ENCODE results near the gene PP2D1. TPM values are rescaled to one million over a fixed set of nuclear protein-coding genes. Genes with fewer than 3 reads are reported as not detected.
A peak's percentile ranks its signal among the peaks of the same experiment; 100 is the strongest.
"Not testable (repeated sequence)": the region's sequence is repeated elsewhere in the genome, so short reads cannot be mapped to it uniquely, and the experiment has no call there.

Gene PP2D1
- total and polyA plus RNA-seq, 3 experiments from 2014 or later = 0.46 TPM; not detected in 2

DNA sequence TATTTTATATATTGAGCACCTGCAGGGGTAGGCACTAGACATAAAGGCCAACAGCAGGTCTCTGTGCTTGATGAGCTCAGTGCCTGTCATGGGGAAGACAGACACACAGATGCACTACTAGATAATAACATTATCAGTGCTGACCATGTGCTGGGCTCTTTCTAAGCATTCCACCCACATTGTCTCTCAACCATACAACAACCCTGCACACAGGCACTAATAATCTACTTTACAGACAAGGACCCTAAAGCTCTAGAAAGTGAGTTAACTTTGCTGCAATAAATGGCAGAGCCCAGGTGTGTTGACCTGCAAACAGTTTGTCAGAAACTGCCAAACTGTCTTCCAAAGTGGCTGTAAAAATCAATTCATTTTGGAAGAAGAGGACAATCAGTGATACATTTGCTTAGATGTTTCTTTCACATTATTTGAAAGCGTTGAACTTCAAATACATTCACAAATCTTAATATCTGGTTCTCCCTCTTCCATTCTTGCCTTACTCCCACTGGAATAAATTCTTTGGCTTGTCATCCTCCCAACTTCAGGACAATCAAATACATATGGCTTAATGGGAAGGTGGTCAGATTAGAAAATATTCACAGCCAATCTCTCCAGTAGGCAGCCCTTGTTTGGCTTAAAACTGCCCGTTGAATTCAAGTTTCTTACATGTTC, 11.0 kb upstream of the PP2D1 start:
- H3K27me3 Mint-ChIP-seq = peaks cover 0 to 2% of the 10 kb centered on the region in 2 donors
- H3K4me3 Mint-ChIP-seq = no peak overlapping the region
- Histone ChIP-seq H3K4me1 (ENCODE audit: insufficient read depth, low read length) (no peaks in the 10 kb centered on the region), H3K27me3 (ENCODE audit: insufficient read depth, low read length, poor library complexity, severe bottlenecking) (no peaks in the 10 kb centered on the region), H3K27ac (ENCODE audit: low read depth, low read length) (peak overlapping the region; percentile 66), H3K9me3 (ENCODE audit: low read length) (no peaks in the 10 kb centered on the region), H3K4me3 (ENCODE audit: low read length) (no peak overlapping the region), H3K36me3 (ENCODE audit: insufficient read depth, low read length) (no peaks in the 10 kb centered on the region)
- no peaks in the 10 kb centered on the region for H3K9me3 Mint-ChIP-seq
- ChIA-PET CTCF (no interaction called here), POLR2A (no interaction called here)
- peaks cover 0 to 10% (median 0%) of the 10 kb centered on the region in 3 donors for H3K4me1 Mint-ChIP-seq
- H3K27ac Mint-ChIP-seq = peak overlapping the region in 2 of 8 donors; percentile 19 to 54
- no peak for DNase-seq
- no peaks in the 10 kb centered on the region for H3K36me3 Mint-ChIP-seq

- H3K4me1 ChIP-seq (ENCODE audit: insufficient read depth, low read length); CTCF ChIA-PET; H3K36me3 Mint-ChIP-seq; DNase-seq; H3K27ac ChIP-seq (ENCODE audit: low read depth, low read length); H3K4me3 Mint-ChIP-seq; H3K27ac Mint-ChIP-seq; H3K27me3 Mint-ChIP-seq; H3K9me3 ChIP-seq (ENCODE audit: low read length); H3K36me3 ChIP-seq (ENCODE audit: insufficient read depth, low read length); H3K4me3 ChIP-seq (ENCODE audit: low read length); POLR2A ChIA-PET; H3K27me3 ChIP-seq (ENCODE audit: insufficient read depth, low read length, poor library complexity, severe bottlenecking); H3K9me3 Mint-ChIP-seq; H3K4me1 Mint-ChIP-seq: not testable (repeated sequence)
Measured at GRCh38 chr3:20016076-20016475, 4.0 kb upstream of the PP2D1 start.

- no peaks in the 10 kb centered on the region for H3K4me1 ChIP-seq (ENCODE audit: insufficient read depth, low read length)
- H3K4me1 Mint-ChIP-seq = no peaks in the 10 kb centered on the region
- CTCF ChIA-PET = no interaction called here
- H3K27me3 ChIP-seq (ENCODE audit: insufficient read depth, low read length, poor library complexity, severe bottlenecking) = no peaks in the 10 kb centered on the region
- DNase-seq = no peak
- H3K36me3 ChIP-seq (ENCODE audit: insufficient read depth, low read length) = no peaks in the 10 kb centered on the region
- H3K27me3 Mint-ChIP-seq = no peaks in the 10 kb centered on the region
- no peak overlapping the region for H3K27ac ChIP-seq (ENCODE audit: low read depth, low read length)
- H3K9me3 ChIP-seq (ENCODE audit: low read length) = no peaks in the 10 kb centered on the region
- H3K9me3 Mint-ChIP-seq = no peaks in the 10 kb centered on the region
- H3K27ac Mint-ChIP-seq = no peak overlapping the region
- H3K36me3 Mint-ChIP-seq = no peaks in the 10 kb centered on the region
- no peak overlapping the region for H3K4me3 ChIP-seq (ENCODE audit: low read length)
- H3K4me3 Mint-ChIP-seq = no peak overlapping the region
- POLR2A ChIA-PET = no interaction called here
Measured at GRCh38 chr3:20015525-20015924, 3.5 kb upstream of the PP2D1 start.

GRCh38 chr3:20013396-20013795, 1.3 kb upstream of the PP2D1 start:
- H3K9me3 ChIP-seq (ENCODE audit: low read length) = no peaks in the 10 kb centered on the region
- Mint-ChIP-seq H3K4me1 (no peaks in the 10 kb centered on the region), H3K9me3 (no peaks in the 10 kb centered on the region), H3K27me3 (no peaks in the 10 kb centered on the region), H3K4me3 (no peak overlapping the region), H3K27ac (no peak overlapping the region), H3K36me3 (no peaks in the 10 kb centered on the region)
- no peak overlapping the region for H3K27ac ChIP-seq (ENCODE audit: low read depth, low read length)
- no peaks in the 10 kb centered on the region for H3K4me1 ChIP-seq (ENCODE audit: insufficient read depth, low read length)
- ChIA-PET POLR2A (no interaction called here), CTCF (no interaction called here)
- no peaks in the 10 kb centered on the region for H3K36me3 ChIP-seq (ENCODE audit: insufficient read depth, low read length)
- no peaks in the 10 kb centered on the region for H3K27me3 ChIP-seq (ENCODE audit: insufficient read depth, low read length, poor library complexity, severe bottlenecking)
- H3K4me3 ChIP-seq (ENCODE audit: low read length) = no peak overlapping the region
- DNase-seq = no peak

- no peaks in the 10 kb centered on the region for H3K9me3 ChIP-seq (ENCODE audit: low read length)
- DNase-seq = no peak
- no peaks in the 10 kb centered on the region for H3K27me3 Mint-ChIP-seq
- no peak overlapping the region for H3K4me3 Mint-ChIP-seq
- H3K27ac ChIP-seq (ENCODE audit: low read depth, low read length) = no peak overlapping the region
- H3K27me3 ChIP-seq (ENCODE audit: insufficient read depth, low read length, poor library complexity, severe bottlenecking) = no peaks in the 10 kb centered on the region
- no peaks in the 10 kb centered on the region for H3K9me3 Mint-ChIP-seq
- H3K4me1 ChIP-seq (ENCODE audit: insufficient read depth, low read length) = no peaks in the 10 kb centered on the region
- no peaks in the 10 kb centered on the region for H3K4me1 Mint-ChIP-seq
- no peaks in the 10 kb centered on the region for H3K36me3 ChIP-seq (ENCODE audit: insufficient read depth, low read length)
- no peak overlapping the region for H3K27ac Mint-ChIP-seq
- CTCF ChIA-PET = no interaction called here
- POLR2A ChIA-PET = no interaction called here
- no peaks in the 10 kb centered on the region for H3K36me3 Mint-ChIP-seq
- no peak overlapping the region for H3K4me3 ChIP-seq (ENCODE audit: low read length)
Measured at GRCh38 chr3:20008646-20009045, 3.4 kb downstream of the PP2D1 start.

DNA sequence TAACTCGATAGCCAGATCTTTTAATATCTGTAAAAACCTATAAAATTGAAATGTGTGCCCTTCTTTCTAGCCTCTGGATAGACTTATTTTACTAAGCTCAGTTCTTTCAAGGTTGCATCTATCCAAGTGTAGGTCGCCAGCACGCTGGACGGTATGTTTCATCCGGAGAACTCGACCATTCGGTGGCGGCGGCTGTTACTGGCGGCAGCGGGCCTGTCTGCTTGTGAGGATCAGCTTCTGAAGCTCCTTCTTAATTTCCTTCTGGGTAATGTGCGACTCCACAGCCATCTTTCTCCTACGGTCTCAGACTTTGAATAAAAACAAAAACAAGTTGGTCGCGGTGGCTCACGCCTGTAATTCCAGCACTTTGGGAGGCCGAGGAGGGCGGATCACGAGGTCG, 4.1 kb downstream of the PP2D1 start:
- H3K27me3 Mint-ChIP-seq = no peaks in the 10 kb centered on the region
- Histone ChIP-seq H3K36me3 (ENCODE audit: insufficient read depth, low read length) (no peaks in the 10 kb centered on the region), H3K27ac (ENCODE audit: low read depth, low read length) (no peak overlapping the region), H3K4me1 (ENCODE audit: insufficient read depth, low read length) (no peaks in the 10 kb centered on the region), H3K4me3 (ENCODE audit: low read length) (no peak overlapping the region), H3K27me3 (ENCODE audit: insufficient read depth, low read length, poor library complexity, severe bottlenecking) (no peaks in the 10 kb centered on the region), H3K9me3 (ENCODE audit: low read length) (no peaks in the 10 kb centered on the region)
- ChIA-PET POLR2A (no interaction called here), CTCF (no interaction called here)
- no peak for DNase-seq
- no peaks in the 10 kb centered on the region for H3K4me1 Mint-ChIP-seq
- H3K36me3 Mint-ChIP-seq = no peaks in the 10 kb centered on the region
- H3K9me3 Mint-ChIP-seq = no peaks in the 10 kb centered on the region
- H3K27ac Mint-ChIP-seq = peak overlapping the region in 1 of 8 donors; percentile 73
- no peak overlapping the region for H3K4me3 Mint-ChIP-seq

DNA sequence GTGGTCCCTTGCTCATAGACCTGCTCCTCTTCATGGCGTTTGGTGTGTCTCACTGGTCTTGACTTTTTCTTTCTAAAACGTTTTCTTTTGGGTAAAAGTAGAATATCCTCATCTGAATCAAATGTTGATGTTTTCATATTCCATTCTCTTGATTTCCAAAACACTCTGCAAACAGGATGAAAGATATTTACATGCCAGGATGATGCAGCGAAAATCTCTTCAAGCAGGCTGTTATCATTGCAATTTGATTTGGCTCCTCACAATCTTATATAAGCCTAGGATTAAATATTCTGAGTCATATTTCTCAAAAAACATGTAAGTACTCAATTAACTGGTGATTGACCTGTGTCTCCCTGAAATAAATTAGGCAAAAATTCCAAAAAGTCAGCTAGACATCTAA, 10.1 kb downstream of the PP2D1 start:
- POLR2A ChIA-PET = no interaction called here
- Mint-ChIP-seq H3K4me3 (no peak overlapping the region), H3K4me1 (no peaks in the 10 kb centered on the region), H3K27me3 (no peaks in the 10 kb centered on the region), H3K9me3 (peaks cover 0 to under 1% (median 0%) of the 10 kb centered on the region in 5 donors), H3K27ac (no peak overlapping the region), H3K36me3 (peaks cover 0 to 3% (median 0%) of the 10 kb centered on the region in 3 donors)
- Histone ChIP-seq H3K4me1 (ENCODE audit: insufficient read depth, low read length) (no peaks in the 10 kb centered on the region), H3K9me3 (ENCODE audit: low read length) (no peaks in the 10 kb centered on the region), H3K27me3 (ENCODE audit: insufficient read depth, low read length, poor library complexity, severe bottlenecking) (no peaks in the 10 kb centered on the region), H3K4me3 (ENCODE audit: low read length) (no peak overlapping the region), H3K36me3 (ENCODE audit: insufficient read depth, low read length) (no peaks in the 10 kb centered on the region), H3K27ac (ENCODE audit: low read depth, low read length) (no peak overlapping the region)
- CTCF ChIA-PET = no interaction called here
- no peak for DNase-seq

DNA sequence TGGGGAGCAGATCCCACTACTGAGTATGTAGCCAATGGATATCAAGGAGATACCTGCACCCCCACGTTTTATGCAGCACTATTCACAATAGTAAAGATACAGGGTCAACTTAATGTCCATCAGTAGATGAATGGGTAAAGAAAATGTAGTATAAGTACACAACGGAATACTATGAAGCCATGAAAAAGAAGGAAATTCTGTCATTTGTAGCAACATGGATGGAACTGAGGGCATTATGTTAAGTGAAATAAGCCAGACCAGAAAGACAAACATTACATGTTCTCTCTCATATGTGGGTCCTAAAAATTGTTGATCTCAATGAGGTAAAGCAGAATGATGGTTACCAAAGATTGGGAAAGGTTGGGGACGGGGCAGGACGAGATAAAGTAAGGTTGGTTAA, 14.6 kb downstream of the PP2D1 start:
- ChIA-PET CTCF (no interaction called here), POLR2A (no interaction called here)
- Mint-ChIP-seq H3K4me1 (no peaks in the 10 kb centered on the region), H3K9me3 (peaks cover 0 to 2% (median 0%) of the 10 kb centered on the region in 5 donors), H3K36me3 (peaks cover 0 to 4% (median 3%) of the 10 kb centered on the region in 3 donors), H3K27ac (no peak overlapping the region), H3K4me3 (no peak overlapping the region), H3K27me3 (no peaks in the 10 kb centered on the region)
- H3K36me3 ChIP-seq (ENCODE audit: insufficient read depth, low read length) = no peaks in the 10 kb centered on the region
- no peak overlapping the region for H3K27ac ChIP-seq (ENCODE audit: low read depth, low read length)
- H3K4me3 ChIP-seq (ENCODE audit: low read length) = no peak overlapping the region
- H3K27me3 ChIP-seq (ENCODE audit: insufficient read depth, low read length, poor library complexity, severe bottlenecking) = no peaks in the 10 kb centered on the region
- H3K4me1 ChIP-seq (ENCODE audit: insufficient read depth, low read length) = no peaks in the 10 kb centered on the region
- no peaks in the 10 kb centered on the region for H3K9me3 ChIP-seq (ENCODE audit: low read length)
- no peak for DNase-seq

GRCh38 chr3:19994796-19995195, 17.3 kb downstream of the PP2D1 start:
- H3K4me3 Mint-ChIP-seq = no peak overlapping the region

More at GRCh38 chr3:19994796-19995195, 17.3 kb downstream of the PP2D1 start:
- Histone ChIP-seq H3K27ac (ENCODE audit: low read depth, low read length) (no peak overlapping the region), H3K4me3 (ENCODE audit: low read length) (no peak overlapping the region), H3K9me3 (ENCODE audit: low read length) (no peaks in the 10 kb centered on the region), H3K27me3 (ENCODE audit: insufficient read depth, low read length, poor library complexity, severe bottlenecking) (no peaks in the 10 kb centered on the region), H3K4me1 (ENCODE audit: insufficient read depth, low read length) (no peaks in the 10 kb centered on the region), H3K36me3 (ENCODE audit: insufficient read depth, low read length) (no peaks in the 10 kb centered on the region)
- no peak for DNase-seq
- H3K9me3 Mint-ChIP-seq = peaks cover 0 to 2% (median 0%) of the 10 kb centered on the region in 5 donors
- peak overlapping the region in 1 of 8 donors; percentile 49 for H3K27ac Mint-ChIP-seq
- H3K4me1 Mint-ChIP-seq = no peaks in the 10 kb centered on the region
- H3K36me3 Mint-ChIP-seq = peaks cover 0 to 4% (median 3%) of the 10 kb centered on the region in 3 donors
- POLR2A ChIA-PET = no interaction called here
- H3K27me3 Mint-ChIP-seq = no peaks in the 10 kb centered on the region
- CTCF ChIA-PET = no interaction called here
